OCI-LY3 (cell line): ENCODE data around the gene CLCN4.

Experiments used
- H2AFZ ChIP-seq: fragments of 200-600, 300-600 bp; shearing (Covaris generic); 2 replicates; pipeline ENCODE4 v1.6.0; 2014; ENCODE audit warnings: antibody characterized with exemption, low read depth, low read length
- H3K27ac ChIP-seq: fragments of 200-600, 300-600 bp; sonication (generic); 2 replicates; pipeline ENCODE4 v1.5.1; 2014; ENCODE audit warnings: mild to moderate bottlenecking, low read length, moderate library complexity, mixed read lengths
- H3K27me3 ChIP-seq: fragments of 200-600, 300-600 bp; sonication (generic); 2 replicates; pipeline ENCODE4 v1.6.1; 2014; ENCODE audit warnings: low read depth, low read length, mixed read lengths
- H3K36me3 ChIP-seq: fragments of 200-600, 300-600 bp; sonication (generic); replicated peaks from 2 replicates; pipeline ENCODE3; 2014; ENCODE audit warnings: low read depth, low read length, mixed read lengths
- H3K4me1 ChIP-seq: fragments of 300-600, 200-600 bp; sonication (generic); 2 replicates; pipeline ENCODE4 v1.6.1; 2014; ENCODE audit warnings: low read length, mixed read lengths
- H3K4me2 ChIP-seq: fragments of 200-600, 300-600 bp; sonication (generic); 2 replicates; pipeline ENCODE4 v1.6.1; 2014; ENCODE audit warnings: low read length, mixed read lengths
- H3K4me3 ChIP-seq: fragments of 300-600, 200-600 bp; sonication (generic); 2 replicates; pipeline ENCODE4 v1.5.1; 2014; ENCODE audit warnings: antibody characterized with exemption, mild to moderate bottlenecking, low read length, moderate library complexity
- H3K79me2 ChIP-seq: fragments of 300-600, 200-600 bp; shearing (Covaris generic); 2 replicates; pipeline ENCODE4 v1.6.1; 2014; ENCODE audit warnings: mild to moderate bottlenecking, low read length, mixed read lengths
- H3K9ac ChIP-seq: fragments of 300-600, 200-600 bp; shearing (Covaris generic); 2 replicates; pipeline ENCODE4 v1.6.0; 2014; ENCODE audit warnings: mild to moderate bottlenecking, low read length, moderate library complexity
- H3K9me3 ChIP-seq: fragments of 200-600, 300-600 bp; shearing (Covaris generic); 2 replicates; pipeline ENCODE4 v1.6.1; 2014; ENCODE audit warnings: low read length, mixed read lengths; ENCODE audit not compliant: insufficient read depth
- H4K20me1 ChIP-seq: fragments of 200-600, 300-600 bp; sonication (generic); 2 replicates; pipeline ENCODE4 v1.6.1; 2016; ENCODE audit warnings: low read length, mixed read lengths; ENCODE audit not compliant: insufficient read depth
- EZH2phosphoT487 ChIP-seq: fragments of 200-600 bp; shearing (Covaris generic); IDR thresholded peaks from 2 replicates; pipeline ENCODE4 v1.6.1; 2018; ENCODE audit warnings: antibody characterized with exemption, mixed run types, low read depth
- TF ChIP-seq, protein P1 (sequence below): fragments of 200-600, 300-600 bp; sonication (generic); IDR thresholded peaks from 2 replicates; pipeline ENCODE4 v1.5.1; 2014; ENCODE audit warnings: antibody characterized with exemption, low read length, low read depth

The CLCN4 gene

DNA sequence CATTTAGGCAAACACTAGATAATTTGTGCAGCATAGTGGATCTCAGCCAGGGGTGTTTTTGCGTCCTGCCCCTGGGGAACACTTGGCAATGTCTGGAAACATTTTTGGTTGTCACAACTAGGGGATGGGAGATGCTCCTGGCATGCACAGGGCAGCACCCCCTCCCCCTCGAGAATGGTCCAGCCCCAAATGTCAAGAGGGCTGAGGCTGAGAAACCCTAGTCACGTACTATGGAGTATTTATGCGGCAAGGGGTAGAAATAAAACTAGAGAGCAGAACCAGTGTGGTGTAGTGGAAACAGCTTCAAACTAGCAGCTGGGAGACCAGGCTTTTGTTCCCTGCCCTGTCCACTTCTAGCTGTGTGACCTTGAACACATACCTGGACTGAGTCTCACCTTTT, 38.2 kb upstream of the CLCN4 start:
- TF ChIP-seq, protein P1, sequence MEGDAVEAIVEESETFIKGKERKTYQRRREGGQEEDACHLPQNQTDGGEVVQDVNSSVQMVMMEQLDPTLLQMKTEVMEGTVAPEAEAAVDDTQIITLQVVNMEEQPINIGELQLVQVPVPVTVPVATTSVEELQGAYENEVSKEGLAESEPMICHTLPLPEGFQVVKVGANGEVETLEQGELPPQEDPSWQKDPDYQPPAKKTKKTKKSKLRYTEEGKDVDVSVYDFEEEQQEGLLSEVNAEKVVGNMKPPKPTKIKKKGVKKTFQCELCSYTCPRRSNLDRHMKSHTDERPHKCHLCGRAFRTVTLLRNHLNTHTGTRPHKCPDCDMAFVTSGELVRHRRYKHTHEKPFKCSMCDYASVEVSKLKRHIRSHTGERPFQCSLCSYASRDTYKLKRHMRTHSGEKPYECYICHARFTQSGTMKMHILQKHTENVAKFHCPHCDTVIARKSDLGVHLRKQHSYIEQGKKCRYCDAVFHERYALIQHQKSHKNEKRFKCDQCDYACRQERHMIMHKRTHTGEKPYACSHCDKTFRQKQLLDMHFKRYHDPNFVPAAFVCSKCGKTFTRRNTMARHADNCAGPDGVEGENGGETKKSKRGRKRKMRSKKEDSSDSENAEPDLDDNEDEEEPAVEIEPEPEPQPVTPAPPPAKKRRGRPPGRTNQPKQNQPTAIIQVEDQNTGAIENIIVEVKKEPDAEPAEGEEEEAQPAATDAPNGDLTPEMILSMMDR, result no peak
- no peak for TF ChIP-seq EZH2phosphoT487
- H3K9me3 ChIP-seq, result no peaks in the 10 kb centered on the region
- peak overlapping the region; percentile 23; the same call in 1 of the 2 replicates for H3K4me3 ChIP-seq
- no peaks in the 10 kb centered on the region for H3K36me3 ChIP-seq
- H3K27ac ChIP-seq, result no peak overlapping the region
- peak overlapping the region; percentile 57 for H3K4me2 ChIP-seq
- peaks cover 31% of the 10 kb centered on the region for H3K4me1 ChIP-seq
- H4K20me1 ChIP-seq, result peaks cover 8% of the 10 kb centered on the region; the same call in 1 of the 2 replicates
- H3K27me3 ChIP-seq, result peaks cover 50% of the 10 kb centered on the region
- H3K9ac ChIP-seq, result no peak overlapping the region
- no peaks in the 10 kb centered on the region for H3K79me2 ChIP-seq
- H2AFZ ChIP-seq, result no peak overlapping the region

DNA sequence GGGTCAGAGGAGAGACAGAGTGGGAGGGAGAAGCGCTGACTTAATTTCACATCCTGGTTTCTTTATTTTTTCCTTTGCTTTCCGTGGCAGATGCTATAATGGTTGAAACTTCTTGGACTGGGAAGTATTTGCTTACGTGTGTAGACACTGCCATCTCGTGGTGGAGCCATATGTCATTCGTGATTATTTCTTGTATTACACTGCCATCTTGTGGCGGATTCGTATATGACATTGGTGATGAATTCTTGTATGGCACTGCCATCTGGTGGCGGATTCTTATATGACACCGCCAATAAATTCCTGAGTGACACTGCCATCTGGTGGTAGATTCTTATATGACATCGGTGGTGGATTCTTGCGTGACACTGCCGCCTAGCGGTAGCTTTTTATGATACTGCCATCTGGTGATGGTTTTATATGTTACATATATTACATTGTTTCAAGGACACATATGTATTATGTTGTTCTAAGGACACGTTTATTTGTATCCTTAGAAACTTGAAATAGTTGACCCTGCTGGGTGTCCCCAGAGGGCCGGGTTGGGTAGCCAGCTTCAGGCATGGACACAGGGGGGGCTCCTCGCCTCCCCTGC, 37.3 kb upstream of the CLCN4 start:
- Histone ChIP-seq H3K27ac (no peak overlapping the region), H3K9ac (no peak overlapping the region), H3K36me3 (no peaks in the 10 kb centered on the region), H2AFZ (no peak overlapping the region), H3K4me1 (peaks cover 31% of the 10 kb centered on the region), H3K27me3 (peaks cover 50% of the 10 kb centered on the region), H3K79me2 (no peaks in the 10 kb centered on the region), H3K9me3 (no peaks in the 10 kb centered on the region), H3K4me2 (no peak overlapping the region; the same call in 1 of the 2 replicates), H4K20me1 (peaks cover 8% of the 10 kb centered on the region; the same call in 1 of the 2 replicates), H3K4me3 (no peak overlapping the region)
- TF ChIP-seq EZH2phosphoT487, result no peak
- TF ChIP-seq, protein P1, result peak; percentile 100

DNA sequence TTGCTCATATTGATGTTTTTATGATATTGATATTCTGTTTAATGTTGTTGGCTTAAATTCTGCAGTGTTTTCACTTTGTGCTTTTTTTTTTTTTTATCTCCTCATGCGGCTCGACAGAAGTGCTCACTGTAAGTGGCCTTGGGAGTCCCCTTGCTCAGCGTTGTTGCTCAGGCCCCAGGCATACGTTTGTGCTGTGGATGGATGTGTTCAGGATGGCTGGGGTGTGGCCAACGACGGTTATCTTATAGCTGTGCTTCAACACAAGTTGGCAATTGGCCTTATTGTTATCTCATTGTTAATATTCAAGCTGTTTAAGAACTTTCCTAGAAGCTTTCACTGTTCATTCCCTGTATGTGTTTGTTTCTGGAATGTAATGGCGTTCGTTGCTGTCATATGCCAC, 36.4 kb upstream of the CLCN4 start:
- H3K9ac ChIP-seq, result no peak overlapping the region
- peaks cover 50% of the 10 kb centered on the region for H3K27me3 ChIP-seq
- H3K4me3 ChIP-seq, result no peak overlapping the region
- no peak for TF ChIP-seq EZH2phosphoT487
- TF ChIP-seq, protein P1, result no peak
- no peak overlapping the region for H3K4me2 ChIP-seq
- H2AFZ ChIP-seq, result no peak overlapping the region
- H4K20me1 ChIP-seq, result peaks cover 8% of the 10 kb centered on the region; the same call in 1 of the 2 replicates
- no peaks in the 10 kb centered on the region for H3K36me3 ChIP-seq
- H3K4me1 ChIP-seq, result peaks cover 31% of the 10 kb centered on the region
- H3K79me2 ChIP-seq, result no peaks in the 10 kb centered on the region
- H3K9me3 ChIP-seq, result no peaks in the 10 kb centered on the region
- no peak overlapping the region for H3K27ac ChIP-seq

DNA sequence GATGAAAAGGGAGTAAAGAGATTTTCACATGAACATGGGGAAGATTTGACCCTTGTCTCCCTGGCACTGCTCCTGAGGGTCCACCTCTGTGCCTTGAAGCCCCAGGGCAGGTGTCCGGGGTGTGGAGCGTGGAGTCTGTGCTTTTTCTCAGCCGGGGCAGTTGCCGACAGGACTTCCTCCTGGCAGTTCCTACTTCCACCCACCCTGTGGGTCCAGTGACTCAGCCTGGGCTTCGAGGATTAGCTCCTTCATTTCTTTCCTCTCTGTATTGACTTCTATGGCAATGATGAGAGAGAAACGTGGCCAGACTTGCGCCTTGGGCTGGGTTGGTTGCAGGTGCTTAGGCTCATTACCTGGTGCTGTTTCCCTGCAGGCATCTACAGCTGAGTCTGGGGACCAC, 35.9 kb upstream of the CLCN4 start:
- H3K4me3 ChIP-seq, result no peak overlapping the region
- H3K9me3 ChIP-seq, result no peaks in the 10 kb centered on the region
- peaks cover 31% of the 10 kb centered on the region for H3K4me1 ChIP-seq
- H3K79me2 ChIP-seq, result no peaks in the 10 kb centered on the region
- TF ChIP-seq, protein P1, result no peak
- no peak for TF ChIP-seq EZH2phosphoT487
- no peaks in the 10 kb centered on the region for H3K36me3 ChIP-seq
- peaks cover 50% of the 10 kb centered on the region for H3K27me3 ChIP-seq
- H2AFZ ChIP-seq, result no peak overlapping the region
- no peak overlapping the region for H3K9ac ChIP-seq
- H4K20me1 ChIP-seq, result peaks cover 8% of the 10 kb centered on the region; the same call in 1 of the 2 replicates
- H3K27ac ChIP-seq, result no peak overlapping the region
- no peak overlapping the region for H3K4me2 ChIP-seq
